ENCODE results near the gene PLPP7.

Gene PLPP7

GRCh38 chr9:131282688-131283422, 6.7 kb upstream of the PLPP7 start:
- DNase-seq (ENCODE audit: low spot score): no peak
- Histone ChIP-seq H3K4me3 (peak overlapping the region; percentile 52), H3K27ac (no peak overlapping the region)
- no peak for TF ChIP-seq CTCF (IDR thresholded peaks at IDR 0.05)

- no peak overlapping the region for H3K27ac ChIP-seq
- DNase-seq (ENCODE audit: low spot score): no peak
Measured at GRCh38 chr9:131284856-131285255, 4.7 kb upstream of the PLPP7 start.

GRCh38 chr9:131287359-131287758, 2.2 kb upstream of the PLPP7 start:
- no peak for TF ChIP-seq CTCF (IDR thresholded peaks at IDR 0.05)
- no peak overlapping the region for H3K27ac ChIP-seq
- no peak for DNase-seq (ENCODE audit: low spot score)
- no peak overlapping the region for H3K4me3 ChIP-seq

More at GRCh38 chr9:131284856-131285255, 4.7 kb upstream of the PLPP7 start:
- TF ChIP-seq CTCF (IDR thresholded peaks at IDR 0.05): no peak
- H3K4me3 ChIP-seq: no peak overlapping the region

GRCh38 chr9:131288217-131288616, 1.3 kb upstream of the PLPP7 start:
- peak overlapping the region in 1 of 2 donors; percentile 78 for H3K27ac ChIP-seq
- no peak for DNase-seq (ENCODE audit: low spot score)
- no peak for TF ChIP-seq CTCF (IDR thresholded peaks at IDR 0.05)
- H3K4me3 ChIP-seq: no peak overlapping the region

- DNase-seq (ENCODE audit: low spot score): no peak
- no peak for TF ChIP-seq CTCF (IDR thresholded peaks at IDR 0.05)
- peak overlapping the region; percentile 78 to 86 for H3K27ac ChIP-seq
- peak overlapping the region; percentile 74 for H3K4me3 ChIP-seq
Measured at GRCh38 chr9:131290036-131290766, 678 bp downstream of the PLPP7 start.

GRCh38 chr9:131290767-131291370, 1.3 kb downstream of the PLPP7 start:
- TF ChIP-seq CTCF (IDR thresholded peaks at IDR 0.05): no peak
- no peak for DNase-seq (ENCODE audit: low spot score)
- Histone ChIP-seq H3K27ac (no peak overlapping the region), H3K4me3 (peak overlapping the region; percentile 74)

Measured in coronary artery (tissue), 2 donors.